Omental fat pad (tissue), 4 donors: ENCODE results near the gene PDCD10. TPM values are rescaled to one million over a fixed set of nuclear protein-coding genes. Genes with fewer than 3 reads are reported as not detected.

ENCODE experiments used
- ATAC-seq: fragments of 150-250 bp; one replicate; pipeline ENCODE4 v1.9.1; 2016; ENCODE audit warnings: mild to moderate bottlenecking, moderate library complexity; ENCODE audit not compliant: low FRiP score
- DNase-seq: peaks from one replicate; pipeline ENCODE4 v3.0.0-alpha.2; 2019; ENCODE audit warnings: low spot score
- total RNA-seq, 4 donors: library from RNA; depleted of rRNA; stranded (reverse); fragments of >200 nt; gene quantifications; one replicate each; pipeline ENCODE4 v1.1.0, GENCODE V29; 2016
- TF ChIP-seq, protein P1 (sequence below), 3 donors: fragments of 450-650 bp; IDR thresholded peaks; one replicate each; pipeline ENCODE4 v1.5.1; 2016 to 2017; ENCODE audit warnings: antibody characterized with exemption in 3 of 3, mild to moderate bottlenecking in 3 of 3, moderate library complexity in 2 of 3

The PDCD10 gene
- total RNA-seq, 4 donors from 2014 or later: 46.7 to 66.8 (median 58.0) TPM

DNA sequence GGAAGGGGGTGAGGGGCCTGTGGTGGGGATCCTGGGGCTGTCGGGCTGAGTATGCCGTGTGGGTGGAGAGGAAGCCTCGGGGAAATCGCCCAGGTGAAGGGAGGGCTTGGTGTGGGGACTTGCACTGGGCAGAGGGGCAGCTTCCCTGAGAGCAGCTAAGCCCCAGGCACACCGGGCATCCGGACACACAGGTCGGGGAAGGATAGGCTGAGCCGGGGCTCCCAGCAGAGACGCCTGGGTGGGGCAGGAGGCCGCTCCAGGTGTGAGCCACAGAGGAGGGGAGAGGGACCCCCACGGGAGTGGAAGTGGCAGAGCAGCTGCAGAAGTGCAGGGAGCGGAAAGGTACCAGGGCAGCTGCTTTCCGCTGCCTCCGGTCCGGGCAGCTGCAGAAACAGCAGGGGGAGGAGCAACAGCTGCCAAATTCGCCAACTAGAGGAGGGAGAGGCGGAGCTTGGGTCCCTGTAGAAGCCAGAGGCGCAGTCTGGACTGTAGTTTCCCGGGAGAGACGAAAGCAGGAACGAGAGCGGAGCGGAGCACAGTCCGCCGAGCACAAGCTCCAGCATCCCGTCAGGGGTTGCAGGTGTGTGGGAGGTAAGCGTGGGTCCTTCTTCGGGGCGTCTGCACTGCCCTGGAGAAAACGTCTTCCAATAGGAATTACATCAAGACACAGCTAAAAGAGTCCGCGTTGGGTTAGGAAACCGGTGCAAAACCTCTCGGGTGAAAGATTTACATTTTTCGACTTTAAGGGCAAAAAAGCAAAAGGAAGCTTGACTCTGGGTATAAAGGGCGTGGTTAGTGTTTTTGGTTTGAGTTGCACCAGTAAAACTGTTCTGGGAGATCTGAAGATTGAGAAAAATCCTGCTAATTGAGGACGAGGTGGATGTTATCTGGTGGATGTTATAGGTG, 794 bp upstream of the PDCD10 start, which contains the start of gene SERPINI1:
Gene SERPINI1 (plus strand): TSS at position 489 of the 906 bp plus-strand sequence. CDS start 53,408 bp downstream, outside the sequence.
- DNase-seq: peak; percentile 46
- peak; percentile 88 for ATAC-seq
- TF ChIP-seq, protein P1, sequence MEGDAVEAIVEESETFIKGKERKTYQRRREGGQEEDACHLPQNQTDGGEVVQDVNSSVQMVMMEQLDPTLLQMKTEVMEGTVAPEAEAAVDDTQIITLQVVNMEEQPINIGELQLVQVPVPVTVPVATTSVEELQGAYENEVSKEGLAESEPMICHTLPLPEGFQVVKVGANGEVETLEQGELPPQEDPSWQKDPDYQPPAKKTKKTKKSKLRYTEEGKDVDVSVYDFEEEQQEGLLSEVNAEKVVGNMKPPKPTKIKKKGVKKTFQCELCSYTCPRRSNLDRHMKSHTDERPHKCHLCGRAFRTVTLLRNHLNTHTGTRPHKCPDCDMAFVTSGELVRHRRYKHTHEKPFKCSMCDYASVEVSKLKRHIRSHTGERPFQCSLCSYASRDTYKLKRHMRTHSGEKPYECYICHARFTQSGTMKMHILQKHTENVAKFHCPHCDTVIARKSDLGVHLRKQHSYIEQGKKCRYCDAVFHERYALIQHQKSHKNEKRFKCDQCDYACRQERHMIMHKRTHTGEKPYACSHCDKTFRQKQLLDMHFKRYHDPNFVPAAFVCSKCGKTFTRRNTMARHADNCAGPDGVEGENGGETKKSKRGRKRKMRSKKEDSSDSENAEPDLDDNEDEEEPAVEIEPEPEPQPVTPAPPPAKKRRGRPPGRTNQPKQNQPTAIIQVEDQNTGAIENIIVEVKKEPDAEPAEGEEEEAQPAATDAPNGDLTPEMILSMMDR (IDR thresholded peaks at IDR 0.05): no peak

GRCh38 chr3:167733961-167734497, 663 bp downstream of the PDCD10 start:
- TF ChIP-seq, protein P1 (IDR thresholded peaks at IDR 0.05): no peak
- ATAC-seq (no peak), DNase-seq (no peak)

- DNase-seq (no peak), ATAC-seq (no peak)
- TF ChIP-seq, protein P1 (IDR thresholded peaks at IDR 0.05): no peak
Measured at GRCh38 chr3:167732313-167733065, 2.2 kb downstream of the PDCD10 start.

GRCh38 chr3:167731393-167731792, 3.3 kb downstream of the PDCD10 start:
- no peak for ATAC-seq
- no peak for DNase-seq
- TF ChIP-seq, protein P1 (IDR thresholded peaks at IDR 0.05): no peak

GRCh38 chr3:167729591-167729990, 5.1 kb downstream of the PDCD10 start:
- no peak for DNase-seq
- TF ChIP-seq, protein P1 (IDR thresholded peaks at IDR 0.05): no peak
- ATAC-seq: no peak

DNA sequence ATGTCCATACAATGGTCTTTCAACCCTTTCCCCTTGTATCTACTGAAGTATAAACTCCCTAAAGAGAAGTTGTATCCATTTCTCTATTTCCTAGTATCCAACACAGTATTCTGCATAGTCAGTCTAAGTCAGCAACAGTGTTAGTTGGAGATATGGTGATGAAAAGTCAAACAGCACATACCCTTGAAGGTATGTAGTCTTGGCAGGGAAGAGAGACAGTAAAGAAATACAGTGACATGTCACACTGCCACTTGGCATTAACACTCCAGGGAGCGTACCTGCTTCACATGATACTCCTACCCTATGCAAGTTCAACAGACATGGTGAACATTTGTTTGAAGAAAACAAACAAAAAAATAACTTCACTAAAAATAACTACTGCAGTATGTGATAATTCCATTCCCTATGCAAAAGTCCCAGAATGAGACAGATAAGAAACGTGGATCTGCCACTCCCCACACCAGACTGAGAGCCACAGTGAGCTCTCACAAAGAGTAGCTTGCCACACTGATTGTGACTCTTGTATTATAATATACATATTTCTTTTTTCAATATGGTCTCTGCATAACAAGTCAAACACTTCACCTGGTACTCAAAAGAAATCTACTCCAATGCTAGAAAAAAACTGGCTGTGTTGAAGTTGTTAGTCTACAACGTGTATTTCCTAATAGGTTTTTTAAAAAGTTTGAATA, 5.9 kb downstream of the PDCD10 start:
- TF ChIP-seq, protein P1 (IDR thresholded peaks at IDR 0.05): no peak
- no peak for ATAC-seq
- no peak for DNase-seq
